ENCODE measurements around the gene TOMM40. TPM values are rescaled to one million over a fixed set of nuclear protein-coding genes. Genes with fewer than 3 reads are reported as not detected.
"Not testable (repeated sequence)": the region's sequence is repeated elsewhere in the genome, so short reads cannot be mapped to it uniquely, and the experiment has no call there.

TOMM40 gene
- total RNA-seq, 3 donors from 2014 or later = 32.9 to 48.2 (median 39.7) TPM

DNA sequence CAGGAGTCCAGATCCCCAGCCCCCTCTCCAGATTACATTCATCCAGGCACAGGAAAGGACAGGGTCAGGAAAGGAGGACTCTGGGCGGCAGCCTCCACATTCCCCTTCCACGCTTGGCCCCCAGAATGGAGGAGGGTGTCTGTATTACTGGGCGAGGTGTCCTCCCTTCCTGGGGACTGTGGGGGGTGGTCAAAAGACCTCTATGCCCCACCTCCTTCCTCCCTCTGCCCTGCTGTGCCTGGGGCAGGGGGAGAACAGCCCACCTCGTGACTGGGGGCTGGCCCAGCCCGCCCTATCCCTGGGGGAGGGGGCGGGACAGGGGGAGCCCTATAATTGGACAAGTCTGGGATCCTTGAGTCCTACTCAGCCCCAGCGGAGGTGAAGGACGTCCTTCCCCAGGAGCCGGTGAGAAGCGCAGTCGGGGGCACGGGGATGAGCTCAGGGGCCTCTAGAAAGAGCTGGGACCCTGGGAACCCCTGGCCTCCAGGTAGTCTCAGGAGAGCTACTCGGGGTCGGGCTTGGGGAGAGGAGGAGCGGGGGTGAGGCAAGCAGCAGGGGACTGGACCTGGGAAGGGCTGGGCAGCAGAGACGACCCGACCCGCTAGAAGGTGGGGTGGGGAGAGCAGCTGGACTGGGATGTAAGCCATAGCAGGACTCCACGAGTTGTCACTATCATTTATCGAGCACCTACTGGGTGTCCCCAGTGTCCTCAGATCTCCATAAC is 14.5 kb downstream of the TOMM40 start, which contains the start of gene APOE:
Gene APOE (plus strand): TSS at position 360 of the 724 bp plus-strand sequence. CDS start 829 bp downstream, outside the sequence.
- Histone ChIP-seq H3K27ac (peak within 1 kb of the TSS; percentile 71 to 87), H3K27me3 (no peaks in the 10 kb centered on the region), H3K36me3 (no peaks in the 10 kb centered on the region), H3K9me3 (no peaks in the 10 kb centered on the region), H3K4me3 (peak within 1 kb of the TSS; percentile 25 to 63 (median 53)), H3K4me1 (peaks cover 0 to 9% of the 10 kb centered on the region in 2 donors)
- peak in 1 of 3 donors; percentile 16 for TF ChIP-seq POLR2AphosphoS5 (IDR thresholded peaks at IDR 0.05)
- TF ChIP-seq, protein P1, sequence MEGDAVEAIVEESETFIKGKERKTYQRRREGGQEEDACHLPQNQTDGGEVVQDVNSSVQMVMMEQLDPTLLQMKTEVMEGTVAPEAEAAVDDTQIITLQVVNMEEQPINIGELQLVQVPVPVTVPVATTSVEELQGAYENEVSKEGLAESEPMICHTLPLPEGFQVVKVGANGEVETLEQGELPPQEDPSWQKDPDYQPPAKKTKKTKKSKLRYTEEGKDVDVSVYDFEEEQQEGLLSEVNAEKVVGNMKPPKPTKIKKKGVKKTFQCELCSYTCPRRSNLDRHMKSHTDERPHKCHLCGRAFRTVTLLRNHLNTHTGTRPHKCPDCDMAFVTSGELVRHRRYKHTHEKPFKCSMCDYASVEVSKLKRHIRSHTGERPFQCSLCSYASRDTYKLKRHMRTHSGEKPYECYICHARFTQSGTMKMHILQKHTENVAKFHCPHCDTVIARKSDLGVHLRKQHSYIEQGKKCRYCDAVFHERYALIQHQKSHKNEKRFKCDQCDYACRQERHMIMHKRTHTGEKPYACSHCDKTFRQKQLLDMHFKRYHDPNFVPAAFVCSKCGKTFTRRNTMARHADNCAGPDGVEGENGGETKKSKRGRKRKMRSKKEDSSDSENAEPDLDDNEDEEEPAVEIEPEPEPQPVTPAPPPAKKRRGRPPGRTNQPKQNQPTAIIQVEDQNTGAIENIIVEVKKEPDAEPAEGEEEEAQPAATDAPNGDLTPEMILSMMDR (IDR thresholded peaks at IDR 0.05) = no peak
- peak in 1 of 2 donors; percentile 43 for DNase-seq (ENCODE audit: low spot score in 2 of 2)
- intact Hi-C loops (cut with DNase I; ENCODE audit: low total_unique reads) = loop anchor here (5.0 kb wide), 1 partner anchor 42 kb away; the partner anchor contains the start of gene APOC2

DNA sequence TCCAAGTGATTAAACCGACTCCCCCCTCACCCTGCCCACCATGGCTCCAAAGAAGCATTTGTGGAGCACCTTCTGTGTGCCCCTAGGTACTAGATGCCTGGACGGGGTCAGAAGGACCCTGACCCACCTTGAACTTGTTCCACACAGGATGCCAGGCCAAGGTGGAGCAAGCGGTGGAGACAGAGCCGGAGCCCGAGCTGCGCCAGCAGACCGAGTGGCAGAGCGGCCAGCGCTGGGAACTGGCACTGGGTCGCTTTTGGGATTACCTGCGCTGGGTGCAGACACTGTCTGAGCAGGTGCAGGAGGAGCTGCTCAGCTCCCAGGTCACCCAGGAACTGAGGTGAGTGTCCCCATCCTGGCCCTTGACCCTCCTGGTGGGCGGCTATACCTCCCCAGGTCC is 16.6 kb downstream of the TOMM40 start:
- no peaks in the 10 kb centered on the region for H3K27me3 ChIP-seq
- H3K4me3 ChIP-seq = no peak overlapping the region
- peak overlapping the region in 1 of 2 donors; percentile 87 for H3K27ac ChIP-seq
- no peaks in the 10 kb centered on the region for H3K36me3 ChIP-seq
- peaks cover 7 to 9% of the 10 kb centered on the region in 2 donors for H3K4me1 ChIP-seq
- intact Hi-C loops (cut with DNase I; ENCODE audit: low total_unique reads) = loop anchor here (5.0 kb wide), 1 partner anchor 40 kb away; the partner anchor contains the start of gene APOC2
- TF ChIP-seq POLR2A (IDR thresholded peaks at IDR 0.05) (no peak), POLR2AphosphoS5 (IDR thresholded peaks at IDR 0.05) (no peak)
- no peak for DNase-seq (ENCODE audit: low spot score in 2 of 2)
- no peaks in the 10 kb centered on the region for H3K9me3 ChIP-seq

GRCh38 chr19:44908074-44908835 is 17.2 kb downstream of the TOMM40 start:
- intact Hi-C loops (cut with DNase I; ENCODE audit: low total_unique reads) = loop anchor here (5.0 kb wide), 1 partner anchor 39 kb away; the partner anchor contains the start of gene APOC2
- no peaks in the 10 kb centered on the region for H3K36me3 ChIP-seq
- TF ChIP-seq, protein P1 (IDR thresholded peaks at IDR 0.05) = no peak
- TF ChIP-seq POLR2AphosphoS5 (IDR thresholded peaks at IDR 0.05) (no peak), POLR2A (IDR thresholded peaks at IDR 0.05) (no peak)
- H3K4me1 ChIP-seq = peaks cover 7 to 9% of the 10 kb centered on the region in 2 donors
- no peaks in the 10 kb centered on the region for H3K27me3 ChIP-seq
- no peak for DNase-seq (ENCODE audit: low spot score in 2 of 2)
- H3K9me3 ChIP-seq = no peaks in the 10 kb centered on the region
- H3K27ac ChIP-seq = no peak overlapping the region
- H3K4me3 ChIP-seq = no peak overlapping the region

GRCh38 chr19:44908836-44909261 is 17.8 kb downstream of the TOMM40 start:
- DNase-seq (ENCODE audit: low spot score in 2 of 2) = no peak
- Histone ChIP-seq H3K36me3 (no peaks in the 10 kb centered on the region), H3K9me3 (no peaks in the 10 kb centered on the region), H3K4me1 (peaks cover 7 to 9% of the 10 kb centered on the region in 2 donors), H3K27me3 (no peaks in the 10 kb centered on the region), H3K4me3 (no peak overlapping the region), H3K27ac (no peak overlapping the region)
- intact Hi-C loops (cut with DNase I; ENCODE audit: low total_unique reads) = loop anchor here (5.0 kb wide), 1 partner anchor 38 kb away; the partner anchor contains the start of gene APOC2
- no peak for TF ChIP-seq POLR2AphosphoS5 (IDR thresholded peaks at IDR 0.05)
- TF ChIP-seq POLR2A (IDR thresholded peaks at IDR 0.05) = no peak
- TF ChIP-seq, protein P1 (IDR thresholded peaks at IDR 0.05) = no peak

DNA sequence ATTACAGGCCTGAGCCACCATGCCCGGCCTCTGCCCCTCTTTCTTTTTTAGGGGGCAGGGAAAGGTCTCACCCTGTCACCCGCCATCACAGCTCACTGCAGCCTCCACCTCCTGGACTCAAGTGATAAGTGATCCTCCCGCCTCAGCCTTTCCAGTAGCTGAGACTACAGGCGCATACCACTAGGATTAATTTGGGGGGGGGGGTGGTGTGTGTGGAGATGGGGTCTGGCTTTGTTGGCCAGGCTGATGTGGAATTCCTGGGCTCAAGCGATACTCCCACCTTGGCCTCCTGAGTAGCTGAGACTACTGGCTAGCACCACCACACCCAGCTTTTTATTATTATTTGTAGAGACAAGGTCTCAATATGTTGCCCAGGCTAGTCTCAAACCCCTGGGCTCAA is 18.7 kb downstream of the TOMM40 start:
- intact Hi-C loops (cut with DNase I; ENCODE audit: low total_unique reads) = loop anchor here (5.0 kb wide), 1 partner anchor 38 kb away; the partner anchor contains the start of gene APOC2
- no peak for DNase-seq (ENCODE audit: low spot score in 2 of 2)
- H3K27ac ChIP-seq = peak overlapping the region in 1 of 2 donors; percentile 43
- H3K4me3 ChIP-seq = no peak overlapping the region
- H3K36me3 ChIP-seq = no peaks in the 10 kb centered on the region
- TF ChIP-seq POLR2A (IDR thresholded peaks at IDR 0.05) (no peak), POLR2AphosphoS5 (IDR thresholded peaks at IDR 0.05) (no peak)
- TF ChIP-seq, protein P1 (IDR thresholded peaks at IDR 0.05) = no peak
- H3K9me3 ChIP-seq = no peaks in the 10 kb centered on the region
- H3K27me3 ChIP-seq = no peaks in the 10 kb centered on the region
- peaks cover 7 to 9% of the 10 kb centered on the region in 2 donors for H3K4me1 ChIP-seq

DNA sequence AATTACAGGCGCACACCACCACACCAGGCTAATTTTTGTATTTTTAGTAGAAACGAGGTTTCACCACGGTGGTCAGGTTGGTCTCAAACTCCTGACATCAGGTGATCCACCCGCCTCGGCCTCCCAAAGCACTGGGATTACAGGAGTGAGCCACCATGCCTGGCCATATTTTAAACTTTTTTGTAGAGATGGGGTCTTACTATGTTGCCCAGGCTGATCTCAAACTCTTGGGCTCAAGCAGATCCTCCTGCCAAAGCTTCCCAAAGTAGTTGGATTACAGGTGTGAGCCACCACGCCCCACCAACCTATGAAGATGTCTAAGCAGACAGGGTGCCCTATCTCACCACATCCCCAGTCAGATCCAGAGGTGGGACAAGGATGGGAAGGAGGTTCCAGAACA is 20.8 kb downstream of the TOMM40 start:
- H3K4me3 ChIP-seq; H3K27me3 ChIP-seq; H3K9me3 ChIP-seq; H3K36me3 ChIP-seq; intact Hi-C loops (cut with DNase I; ENCODE audit: low total_unique reads); DNase-seq (ENCODE audit: low spot score in 2 of 2); H3K4me1 ChIP-seq: not testable (repeated sequence)
- H3K27ac ChIP-seq = peak overlapping the region in 1 of 2 donors; percentile 85
